HepG2 (cell line): ENCODE data around the gene CPT1B. TPM values are rescaled to one million over a fixed set of nuclear protein-coding genes. Genes with fewer than 3 reads are reported as not detected.

ENCODE experiments used
- ATAC-seq: fragments of 200-7000 bp; cut with Tn5 transposase; 3 replicates; pipeline ENCODE4 v1.9.1; 2020; ENCODE audit warnings: mild to moderate bottlenecking, moderate library complexity
- BruUV-seq: library from RNA; stranded (reverse); fragments of 400-500 nt; replicated peaks from 2 replicates; lab custom pipeline; 2021; lab: Mats Ljungman, UMichigan
- CTCF ChIA-PET: fragments of 300-600 bp; formaldehyde crosslinking; extraction: SDS; loops from one replicate; lab custom pipeline; 2021; ENCODE audit warnings: low total read pairs, inconsistent platforms, low intra/inter-chr PET ratio; lab: Yijun Ruan, JAX
- POLR2A ChIA-PET: fragments of 350-600 bp; sonication (Branson Sonifier 250); formaldehyde crosslinking; loops from one replicate; lab custom pipeline; 2020; ENCODE audit warnings: antibody characterized with exemption, inconsistent platforms; lab: Yijun Ruan, JAX
- DNase-seq: peaks from one replicate; pipeline ENCODE4 v3.0.0-alpha.2; 2015; ENCODE audit warnings: low spot score
- FAIRE-seq: peaks from 3 replicates; lab custom pipeline; 2011; peaks lifted over from hg19 to GRCh38; lab: Jason Lieb, UNC
- H2AFZ ChIP-seq: one replicate; pipeline ENCODE4 v1.6.1; 2011; ENCODE audit warnings: low read length, inconsistent platforms
- H3K27ac ChIP-seq: fragments of 300-600 bp; 3 replicates; pipeline ENCODE4 v1.8.0; 2011; ENCODE audit warnings: mixed run types, mild to moderate bottlenecking, mixed read lengths, low read length, inconsistent platforms; ENCODE audit not compliant: insufficient read depth; ENCODE audit errors: extremely low read length
- H3K27me3 ChIP-seq, 2 experiments: fragments of 200-600 bp in 1 of 2; 2 replicates in 1 of 2; 3 replicates in 1 of 2; pipeline versions ENCODE4 v1.6.0 to v1.8.0; 2011; ENCODE audit warnings: low read length in 2 of 2, mild to moderate bottlenecking in 2 of 2, moderate library complexity in 2 of 2, inconsistent platforms in 1 of 2; ENCODE audit not compliant: insufficient read depth in 2 of 2, control insufficient read depth in 1 of 2
- H3K36me3 ChIP-seq, 2 experiments: fragments of 200-600 bp in 1 of 2; replicated peaks in 1 of 2; 2 replicates in 1 of 2; 3 replicates in 1 of 2; pipeline versions ENCODE4 v1.5.1 to v1.8.0; 2011; ENCODE audit warnings: low read length in 2 of 2, inconsistent platforms in 1 of 2; ENCODE audit not compliant: insufficient read depth in 2 of 2, control insufficient read depth in 1 of 2
- H3K4me1 ChIP-seq: 2 replicates; pipeline ENCODE4 v1.5.1; 2012; ENCODE audit warnings: low read length, inconsistent platforms; ENCODE audit not compliant: insufficient read depth
- H3K4me2 ChIP-seq: 2 replicates; pipeline ENCODE4 v1.6.0; 2011; ENCODE audit warnings: low read depth, low read length, inconsistent platforms
- H3K4me3 ChIP-seq, 3 experiments: fragments of 200-600 bp in 1 of 3; sonication (generic), shearing (Covaris generic) in 1 of 3; replicated peaks in 1 of 3; 2 replicates each; pipeline ENCODE4 v1.5.1; 2011 to 2016; ENCODE audit warnings: low read length in 3 of 3, inconsistent platforms in 2 of 3, low read depth in 2 of 3, mild to moderate bottlenecking in 2 of 3, control low read depth in 1 of 3, mixed read lengths in 1 of 3; ENCODE audit not compliant: insufficient read depth in 1 of 3
- H3K79me2 ChIP-seq: one replicate; pipeline ENCODE4 v1.6.1; 2011; ENCODE audit warnings: low read length, inconsistent platforms; ENCODE audit not compliant: insufficient read depth
- H3K9ac ChIP-seq: 2 replicates; pipeline ENCODE4 v1.6.0; 2011; ENCODE audit warnings: mild to moderate bottlenecking, low read depth, low read length, inconsistent platforms; ENCODE audit not compliant: insufficient read depth
- H3K9me3 ChIP-seq: 2 replicates; pipeline ENCODE4 v1.5.1; 2012; ENCODE audit warnings: mild to moderate bottlenecking, low read length
- H4K20me1 ChIP-seq: 2 replicates; pipeline ENCODE4 v1.6.0; 2011; ENCODE audit warnings: inconsistent platforms, mild to moderate bottlenecking, low read length, moderate library complexity; ENCODE audit not compliant: insufficient read depth
- CEBPZ ChIP-seq: IDR thresholded peaks from 2 replicates; pipeline ENCODE4 v1.6.1; 2012; ENCODE audit warnings: low read length, improper control_type of control experiment
- GTF2F1 ChIP-seq: fragments of 150-350 bp; IDR thresholded peaks from 2 replicates; pipeline ENCODE4 v1.6.1; 2014; ENCODE audit warnings: low read length
- MED8 ChIP-seq: sonication (generic); formaldehyde crosslinking; IDR thresholded peaks from 2 replicates; pipeline ENCODE4 v1.8.1; 2023; ENCODE audit warnings: mild to moderate bottlenecking, missing genetic modification reagents; ENCODE audit not compliant: insufficient replicate concordance
- TCF7L2 ChIP-seq: IDR thresholded peaks from 2 replicates; pipeline ENCODE4 v1.6.1; 2011; ENCODE audit warnings: mild to moderate bottlenecking, low read depth, low read length, moderate library complexity
- ZNF101 ChIP-seq: sonication (generic); formaldehyde crosslinking; IDR thresholded peaks from 2 replicates; pipeline ENCODE4 v1.4.0; 2020; ENCODE audit warnings: mild to moderate bottlenecking, low read depth, missing genetic modification reagents, borderline replicate concordance
- ZSCAN30 ChIP-seq: sonication (generic); formaldehyde crosslinking; IDR thresholded peaks from 2 replicates; pipeline ENCODE4 v1.5.0; 2020; ENCODE audit warnings: mild to moderate bottlenecking, missing genetic modification reagents
- ZUFSP ChIP-seq: sonication (generic); formaldehyde crosslinking; IDR thresholded peaks from 2 replicates; pipeline ENCODE4 v1.9.0; 2021; ENCODE audit warnings: missing genetic modification reagents, mild to moderate bottlenecking, borderline replicate concordance
- WGBS: methylation state at CpG from one replicate; pipeline ENCODE4 v1.1.6; 2017; ENCODE audit warnings: low lambda C conversion rate; 5-methylcytosine and 5-hydroxymethylcytosine counted together
- in situ Hi-C: cut with HindIII; loops from 2 replicates; pipeline ENCODE4 v1.10.0; 2017; ENCODE audit warnings: low pct_unique_long_range_greater_than_20kb; ENCODE audit not compliant: extremely low pct_ligation_motif_present
- intact Hi-C: fragments of 100-400 bp; cut with micrococcal nuclease; formaldehyde crosslinking; loops from one replicate; pipeline ENCODE4 v1.10.0; 2022; ENCODE audit not compliant: unreplicated experiment
- polyA plus RNA-seq, 8 experiments: library from polyadenylated mRNA; depleted of rRNA in 3 of 8; stranded (reverse) in 7 of 8; unstranded in 1 of 8; fragments of >200 nt; fragmentation: Illumina TruSeq in 4 of 8; extraction: Trizol in 4 of 8; gene quantifications; 2 replicates each; pipeline versions ENCODE4 v1.2.1 to v1.2.3, GENCODE V29; 2011 to 2016; ENCODE audit warnings: low read depth in 4 of 8, missing spikeins in 1 of 8, mixed read lengths in 1 of 8; ENCODE audit not compliant: insufficient read depth in 1 of 8
- total RNA-seq, 5 experiments: library from RNA; depleted of rRNA; stranded (reverse); fragments of >200 nt; fragmentation: Illumina TruSeq; extraction: Trizol; gene quantifications; 2 replicates each; pipeline ENCODE4 v1.2.3, GENCODE V29; 2016; ENCODE audit warnings: low read depth in 1 of 5
- TF ChIP-seq, protein P1 (sequence below): sonication (generic); formaldehyde crosslinking; IDR thresholded peaks from 2 replicates; pipeline ENCODE4 v1.4.0; 2020; ENCODE audit warnings: missing genetic modification reagents
- TF ChIP-seq, protein P2 (sequence below): sonication (generic); formaldehyde crosslinking; IDR thresholded peaks from 2 replicates; pipeline ENCODE4 v1.8.1; 2023; ENCODE audit warnings: missing genetic modification reagents, mild to moderate bottlenecking, borderline replicate concordance
- TF ChIP-seq, protein P3 (sequence below): fragments of 450-650 bp; IDR thresholded peaks from 2 replicates; pipeline ENCODE4 v1.6.1; 2017; ENCODE audit warnings: mild to moderate bottlenecking

Gene CPT1B
- total and polyA plus RNA-seq, 2 of the 13 experiments (the other 11 are each of a cell fraction or from before 2014, with no cell fraction given) = 9.2 to 19.5 TPM

DNA sequence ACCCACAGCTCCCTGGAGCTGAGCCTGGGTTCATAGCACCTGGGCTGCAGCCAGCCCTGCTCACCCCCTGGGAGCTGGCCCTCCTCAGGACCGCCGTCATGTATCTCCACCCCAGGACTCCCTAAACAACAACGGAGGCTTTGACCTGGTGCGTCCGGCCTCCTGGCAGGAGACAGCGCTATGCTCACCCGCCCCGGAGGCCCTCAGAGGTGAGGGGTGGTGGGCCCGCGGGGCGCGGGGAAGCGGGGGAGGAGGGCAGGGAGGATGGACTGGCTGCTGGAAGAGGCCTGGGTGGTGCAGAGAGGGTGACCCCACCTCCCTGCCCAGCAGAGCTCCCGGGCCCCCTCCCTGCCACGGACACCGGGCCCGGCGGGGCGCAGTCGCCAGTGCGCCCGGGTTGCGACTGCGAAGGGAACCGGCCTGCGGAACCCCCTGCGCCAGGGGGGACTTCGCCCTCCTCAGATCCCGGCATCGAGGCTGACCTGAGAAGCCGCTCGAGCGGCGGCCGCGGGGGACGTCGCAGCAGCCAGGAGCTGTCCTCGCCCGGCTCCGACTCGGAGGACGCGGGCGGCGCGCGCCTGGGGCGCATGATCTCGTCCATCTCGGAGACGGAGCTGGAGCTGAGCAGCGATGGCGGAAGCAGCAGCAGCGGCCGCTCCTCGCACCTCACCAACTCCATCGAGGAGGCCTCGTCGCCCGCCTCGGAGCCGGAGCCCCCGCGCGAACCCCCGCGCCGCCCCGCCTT is 25.5 kb upstream of the CPT1B start (continued):
- TF ChIP-seq, protein P1, sequence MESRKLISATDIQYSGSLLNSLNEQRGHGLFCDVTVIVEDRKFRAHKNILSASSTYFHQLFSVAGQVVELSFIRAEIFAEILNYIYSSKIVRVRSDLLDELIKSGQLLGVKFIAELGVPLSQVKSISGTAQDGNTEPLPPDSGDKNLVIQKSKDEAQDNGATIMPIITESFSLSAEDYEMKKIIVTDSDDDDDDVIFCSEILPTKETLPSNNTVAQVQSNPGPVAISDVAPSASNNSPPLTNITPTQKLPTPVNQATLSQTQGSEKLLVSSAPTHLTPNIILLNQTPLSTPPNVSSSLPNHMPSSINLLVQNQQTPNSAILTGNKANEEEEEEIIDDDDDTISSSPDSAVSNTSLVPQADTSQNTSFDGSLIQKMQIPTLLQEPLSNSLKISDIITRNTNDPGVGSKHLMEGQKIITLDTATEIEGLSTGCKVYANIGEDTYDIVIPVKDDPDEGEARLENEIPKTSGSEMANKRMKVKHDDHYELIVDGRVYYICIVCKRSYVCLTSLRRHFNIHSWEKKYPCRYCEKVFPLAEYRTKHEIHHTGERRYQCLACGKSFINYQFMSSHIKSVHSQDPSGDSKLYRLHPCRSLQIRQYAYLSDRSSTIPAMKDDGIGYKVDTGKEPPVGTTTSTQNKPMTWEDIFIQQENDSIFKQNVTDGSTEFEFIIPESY (CRISPR knock-in tag) = no peak

- Histone ChIP-seq H4K20me1 (no peaks in the 10 kb centered on the region; the same call in 1 of the 2 replicates), H3K4me3 (no peak overlapping the region), H3K9me3 (no peaks in the 10 kb centered on the region), H3K9ac (no peak overlapping the region), H3K36me3 (no peaks in the 10 kb centered on the region), H3K4me1 (peaks cover 15% of the 10 kb centered on the region), H3K4me2 (no peak overlapping the region), H3K79me2 (no peaks in the 10 kb centered on the region), H3K27ac (no peak overlapping the region), H2AFZ (no peak overlapping the region), H3K27me3 (peaks cover 0 to 2% of the 10 kb centered on the region in 2 experiments; a peak in 2 of 5 replicates)
- ATAC-seq (no peak), FAIRE-seq (no peak), DNase-seq (no peak)
- ChIA-PET POLR2A (interaction anchor here (1.1 kb wide), 1 partner anchor 20 kb away, joined by 4 read pairs; the partner anchor contains the start of gene CHKB), CTCF (no interaction called here)
- intact Hi-C loops (no loop called here), in situ Hi-C loops (no loop called here)
- no TSS peak for BruUV-seq
- WGBS = 11% methylated on average over 2 of the region's 2 CpGs
- TF ChIP-seq ZSCAN30 (CRISPR knock-in tag) (no peak), GTF2F1 (no peak), CEBPZ (no peak), ZNF101 (CRISPR knock-in tag) (no peak), MED8 (CRISPR knock-in tag) (no peak), ZUFSP (no peak), TCF7L2 (no peak)
- TF ChIP-seq, protein P2, sequence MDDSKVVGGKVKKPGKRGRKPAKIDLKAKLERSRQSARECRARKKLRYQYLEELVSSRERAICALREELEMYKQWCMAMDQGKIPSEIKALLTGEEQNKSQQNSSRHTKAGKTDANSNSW (CRISPR knock-in tag) = no peak
- TF ChIP-seq, protein P3, sequence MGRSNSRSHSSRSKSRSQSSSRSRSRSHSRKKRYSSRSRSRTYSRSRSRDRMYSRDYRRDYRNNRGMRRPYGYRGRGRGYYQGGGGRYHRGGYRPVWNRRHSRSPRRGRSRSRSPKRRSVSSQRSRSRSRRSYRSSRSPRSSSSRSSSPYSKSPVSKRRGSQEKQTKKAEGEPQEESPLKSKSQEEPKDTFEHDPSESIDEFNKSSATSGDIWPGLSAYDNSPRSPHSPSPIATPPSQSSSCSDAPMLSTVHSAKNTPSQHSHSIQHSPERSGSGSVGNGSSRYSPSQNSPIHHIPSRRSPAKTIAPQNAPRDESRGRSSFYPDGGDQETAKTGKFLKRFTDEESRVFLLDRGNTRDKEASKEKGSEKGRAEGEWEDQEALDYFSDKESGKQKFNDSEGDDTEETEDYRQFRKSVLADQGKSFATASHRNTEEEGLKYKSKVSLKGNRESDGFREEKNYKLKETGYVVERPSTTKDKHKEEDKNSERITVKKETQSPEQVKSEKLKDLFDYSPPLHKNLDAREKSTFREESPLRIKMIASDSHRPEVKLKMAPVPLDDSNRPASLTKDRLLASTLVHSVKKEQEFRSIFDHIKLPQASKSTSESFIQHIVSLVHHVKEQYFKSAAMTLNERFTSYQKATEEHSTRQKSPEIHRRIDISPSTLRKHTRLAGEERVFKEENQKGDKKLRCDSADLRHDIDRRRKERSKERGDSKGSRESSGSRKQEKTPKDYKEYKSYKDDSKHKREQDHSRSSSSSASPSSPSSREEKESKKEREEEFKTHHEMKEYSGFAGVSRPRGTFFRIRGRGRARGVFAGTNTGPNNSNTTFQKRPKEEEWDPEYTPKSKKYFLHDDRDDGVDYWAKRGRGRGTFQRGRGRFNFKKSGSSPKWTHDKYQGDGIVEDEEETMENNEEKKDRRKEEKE = no peak
Observed at GRCh38 chr22:50602338-50602700, 24.1 kb upstream of the CPT1B start.
